ENCODE data around the gene ARHGEF3.

GRCh38 chr3:56815589-56815988, 13.8 kb upstream of the ARHGEF3 start:
- TF ChIP-seq, protein P1, sequence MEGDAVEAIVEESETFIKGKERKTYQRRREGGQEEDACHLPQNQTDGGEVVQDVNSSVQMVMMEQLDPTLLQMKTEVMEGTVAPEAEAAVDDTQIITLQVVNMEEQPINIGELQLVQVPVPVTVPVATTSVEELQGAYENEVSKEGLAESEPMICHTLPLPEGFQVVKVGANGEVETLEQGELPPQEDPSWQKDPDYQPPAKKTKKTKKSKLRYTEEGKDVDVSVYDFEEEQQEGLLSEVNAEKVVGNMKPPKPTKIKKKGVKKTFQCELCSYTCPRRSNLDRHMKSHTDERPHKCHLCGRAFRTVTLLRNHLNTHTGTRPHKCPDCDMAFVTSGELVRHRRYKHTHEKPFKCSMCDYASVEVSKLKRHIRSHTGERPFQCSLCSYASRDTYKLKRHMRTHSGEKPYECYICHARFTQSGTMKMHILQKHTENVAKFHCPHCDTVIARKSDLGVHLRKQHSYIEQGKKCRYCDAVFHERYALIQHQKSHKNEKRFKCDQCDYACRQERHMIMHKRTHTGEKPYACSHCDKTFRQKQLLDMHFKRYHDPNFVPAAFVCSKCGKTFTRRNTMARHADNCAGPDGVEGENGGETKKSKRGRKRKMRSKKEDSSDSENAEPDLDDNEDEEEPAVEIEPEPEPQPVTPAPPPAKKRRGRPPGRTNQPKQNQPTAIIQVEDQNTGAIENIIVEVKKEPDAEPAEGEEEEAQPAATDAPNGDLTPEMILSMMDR (IDR thresholded peaks at IDR 0.05; ENCODE audit: low read length) = no peak
- no peak for TF ChIP-seq EZH2phosphoT487 (IDR thresholded peaks at IDR 0.05; ENCODE audit: low read length)
- no peak for TF ChIP-seq EZH2 (optimal IDR thresholded peaks at IDR 0.05; ENCODE audit: low read depth, low read length)

Data from MM.1S (cell line).